Suprapubic skin (tissue), 4 donors: ENCODE data around the gene FLT3LG.

Experiments used
- EP300 ChIP-seq: sonication (generic); formaldehyde crosslinking; IDR thresholded peaks from one replicate; pipeline ENCODE4 v1.6.1; 2017; ENCODE audit warnings: antibody characterized with exemption
- POLR2A ChIP-seq, 2 donors: fragments of 450-650 bp; IDR thresholded peaks; one replicate each; pipeline ENCODE4 v1.6.1; 2017; ENCODE audit warnings: antibody characterized with exemption in 2 of 2, mild to moderate bottlenecking in 2 of 2, moderate library complexity in 2 of 2
- POLR2AphosphoS5 ChIP-seq, 3 donors: sonication (generic); formaldehyde crosslinking; IDR thresholded peaks; one replicate each; pipeline ENCODE4 v1.6.1; 2017; ENCODE audit warnings: antibody characterized with exemption in 3 of 3
- TF ChIP-seq, protein P1 (sequence below), 2 donors: fragments of 200-600 bp in 1 of 2; fragments of 450-650 bp in 1 of 2; sonication (generic) in 1 of 2; IDR thresholded peaks; one replicate each; pipeline ENCODE4 v1.5.1; 2016 to 2019; ENCODE audit warnings: antibody characterized with exemption in 2 of 2, mild to moderate bottlenecking in 1 of 2, moderate library complexity in 1 of 2

GRCh38 chr19:49427339-49427738 is 46.7 kb upstream of the FLT3LG start:
- TF ChIP-seq POLR2A (IDR thresholded peaks at IDR 0.05), result no peak
- TF ChIP-seq, protein P1, sequence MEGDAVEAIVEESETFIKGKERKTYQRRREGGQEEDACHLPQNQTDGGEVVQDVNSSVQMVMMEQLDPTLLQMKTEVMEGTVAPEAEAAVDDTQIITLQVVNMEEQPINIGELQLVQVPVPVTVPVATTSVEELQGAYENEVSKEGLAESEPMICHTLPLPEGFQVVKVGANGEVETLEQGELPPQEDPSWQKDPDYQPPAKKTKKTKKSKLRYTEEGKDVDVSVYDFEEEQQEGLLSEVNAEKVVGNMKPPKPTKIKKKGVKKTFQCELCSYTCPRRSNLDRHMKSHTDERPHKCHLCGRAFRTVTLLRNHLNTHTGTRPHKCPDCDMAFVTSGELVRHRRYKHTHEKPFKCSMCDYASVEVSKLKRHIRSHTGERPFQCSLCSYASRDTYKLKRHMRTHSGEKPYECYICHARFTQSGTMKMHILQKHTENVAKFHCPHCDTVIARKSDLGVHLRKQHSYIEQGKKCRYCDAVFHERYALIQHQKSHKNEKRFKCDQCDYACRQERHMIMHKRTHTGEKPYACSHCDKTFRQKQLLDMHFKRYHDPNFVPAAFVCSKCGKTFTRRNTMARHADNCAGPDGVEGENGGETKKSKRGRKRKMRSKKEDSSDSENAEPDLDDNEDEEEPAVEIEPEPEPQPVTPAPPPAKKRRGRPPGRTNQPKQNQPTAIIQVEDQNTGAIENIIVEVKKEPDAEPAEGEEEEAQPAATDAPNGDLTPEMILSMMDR (IDR thresholded peaks at IDR 0.05), result no peak
- no peak for TF ChIP-seq EP300
- no peak for TF ChIP-seq POLR2AphosphoS5 (IDR thresholded peaks at IDR 0.05)
